ENCODE results near the gene SEC61G.

The SEC61G gene

DNA sequence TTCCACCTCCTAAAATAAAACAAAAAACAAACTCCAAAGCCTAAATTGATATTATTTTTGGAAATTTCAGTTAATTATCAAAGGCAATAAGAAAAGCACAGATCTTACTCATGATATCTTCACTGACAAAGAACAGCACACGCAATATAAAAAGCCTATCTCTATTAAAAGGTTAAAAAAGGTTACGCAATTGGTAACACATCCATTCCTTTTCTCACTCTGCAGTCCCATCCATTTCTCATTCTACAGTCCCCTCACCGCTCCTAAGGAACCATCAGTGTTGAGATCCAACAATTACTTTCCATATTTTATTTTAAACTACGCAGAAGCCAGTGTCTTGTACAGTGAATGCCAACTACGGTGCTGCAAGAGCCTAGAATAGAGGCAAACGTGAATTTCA, 1.3 kb downstream of the SEC61G start:
- DNase-seq, result no peak

DNA sequence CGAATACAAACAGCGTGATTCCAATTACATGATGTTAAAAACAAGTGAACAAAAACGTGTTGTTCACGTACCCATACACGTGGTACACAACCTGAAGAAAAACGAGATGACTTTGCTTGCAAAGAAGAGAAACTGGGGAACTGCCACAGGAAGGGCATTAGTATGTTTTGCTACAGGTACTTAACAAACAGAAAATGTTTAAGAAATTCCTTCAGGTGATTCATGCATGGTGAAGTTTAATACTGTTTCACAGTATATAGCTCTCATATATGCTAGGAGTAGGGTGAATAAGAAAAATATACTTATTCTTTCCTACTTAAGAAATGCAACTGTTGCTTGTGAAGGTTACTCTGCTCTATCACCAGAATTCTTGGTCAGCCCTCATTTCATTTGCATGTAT, 9.8 kb downstream of the SEC61G start:
- DNase-seq, result no peak

DNA sequence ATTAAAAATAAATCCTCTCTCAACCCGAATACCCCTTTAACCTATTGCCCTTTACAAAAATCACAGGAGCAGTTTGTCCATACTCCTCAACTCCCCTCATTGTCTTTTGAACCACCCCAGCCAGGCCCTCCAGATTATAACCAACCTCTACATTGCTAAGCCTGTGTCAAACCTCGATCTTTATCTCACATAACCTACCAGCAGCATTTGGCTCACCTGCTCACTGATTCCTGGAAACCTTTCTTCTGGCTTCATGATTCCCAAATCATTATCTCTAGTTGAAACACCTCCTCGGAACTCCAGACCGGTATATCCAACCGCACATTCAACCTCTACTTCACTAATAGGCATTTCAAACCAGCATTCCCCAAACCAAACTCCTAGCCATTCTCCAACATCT, 11.8 kb downstream of the SEC61G start:
- no peak for DNase-seq

DNA sequence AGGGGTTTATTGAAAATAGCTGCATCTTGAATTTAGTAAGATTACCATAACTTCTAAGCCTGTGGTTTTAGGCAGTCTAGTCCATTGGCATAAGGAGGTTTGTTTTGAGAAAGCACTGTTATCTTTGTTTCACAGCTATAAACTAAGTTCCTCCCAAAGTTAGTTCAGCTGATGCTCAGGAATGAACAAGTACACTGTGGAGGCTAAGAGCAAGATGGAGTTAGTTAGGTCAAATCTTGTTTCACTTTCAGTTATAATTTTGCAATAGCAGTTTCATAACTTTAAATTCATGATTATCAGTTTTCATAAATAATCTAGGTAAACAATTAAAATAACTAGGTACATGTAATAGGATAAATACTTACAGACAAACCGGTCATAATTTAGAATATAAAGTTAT, 15.4 kb downstream of the SEC61G start:
- no peak for DNase-seq

DNA sequence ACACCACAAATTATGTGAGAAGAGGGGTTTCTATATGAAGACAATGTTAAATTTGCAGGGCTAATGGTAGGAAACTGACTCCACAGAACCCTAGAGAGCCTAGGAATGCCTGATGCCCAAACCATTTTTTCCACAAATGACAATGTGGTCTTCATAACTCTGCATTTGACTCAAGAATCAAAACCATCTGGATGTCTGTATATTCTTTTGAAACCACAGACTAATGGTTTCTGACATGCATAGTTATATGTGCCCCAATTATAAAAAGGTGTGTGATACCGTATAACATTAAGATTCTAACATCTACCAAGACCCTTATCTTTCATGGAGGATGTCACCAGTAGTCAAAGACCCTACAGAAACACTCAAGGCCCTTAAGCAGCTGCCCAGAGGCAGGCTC, 20.3 kb downstream of the SEC61G start:
- DNase-seq, result no peak

DNA sequence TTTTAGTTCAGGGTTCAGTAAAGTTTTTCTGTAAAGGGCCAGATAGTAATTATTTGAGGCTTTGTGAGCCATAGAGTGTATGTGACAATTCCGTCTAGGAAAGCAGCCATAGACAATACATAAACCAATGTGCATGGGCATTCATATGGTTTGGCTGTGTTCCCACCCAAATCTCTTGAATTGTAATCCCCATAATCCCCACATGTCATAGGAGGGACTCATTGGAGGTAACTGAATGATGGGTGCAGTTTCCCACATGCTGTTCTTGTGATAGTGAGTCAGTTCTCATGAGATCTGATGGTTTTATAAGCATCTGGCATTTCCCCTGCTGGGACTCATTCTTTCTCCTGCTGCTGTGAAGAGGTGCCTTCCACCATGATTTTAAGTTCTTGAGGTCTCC, 29.9 kb downstream of the SEC61G start:
- DNase-seq, result no peak

DNA sequence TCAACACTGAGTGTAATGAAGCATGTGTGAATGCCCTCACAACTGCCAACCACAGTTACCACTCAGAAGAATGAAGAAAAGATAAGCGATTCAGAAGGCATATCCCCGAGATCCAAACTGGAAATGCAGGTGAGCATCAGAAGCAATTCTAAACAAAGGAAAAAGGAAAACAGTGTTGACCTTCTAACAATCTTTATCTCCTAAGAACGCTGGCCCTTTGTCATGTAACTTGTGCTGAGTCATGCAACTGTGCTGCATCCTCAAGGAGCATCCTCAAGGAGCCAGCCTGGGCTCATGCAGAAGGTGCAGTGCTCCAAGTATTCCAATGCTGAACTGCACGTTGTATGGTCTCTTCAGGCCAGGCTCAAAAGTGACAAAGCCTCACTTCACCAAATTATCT, 30.6 kb downstream of the SEC61G start:
- no peak for DNase-seq

GRCh38 chr7:54725255-54725654, 33.8 kb downstream of the SEC61G start:
- DNase-seq, result no peak

- DNase-seq, result no peak
These were observed 36.5 kb downstream of the SEC61G start for GRCh38 chr7:54722502-54722901.

DNA sequence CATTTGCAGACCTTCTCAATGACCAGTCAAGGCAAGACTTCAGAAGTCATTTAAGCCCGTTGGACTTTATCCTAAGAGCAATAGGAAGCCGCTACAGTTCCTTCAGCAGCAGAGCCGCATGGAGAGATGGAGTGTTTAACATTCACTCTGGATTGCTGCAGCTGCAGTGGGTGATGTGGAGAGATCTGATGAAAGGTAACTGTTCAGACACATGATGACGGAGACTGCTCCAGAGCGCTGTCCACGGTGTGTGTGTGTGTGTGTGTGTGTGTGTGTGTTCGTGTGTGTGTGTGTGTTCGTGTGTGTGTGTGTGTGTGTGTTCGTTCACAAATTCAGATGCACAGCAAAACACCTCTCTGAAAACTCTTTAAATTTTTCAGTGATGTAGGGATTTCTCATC, 37.0 kb downstream of the SEC61G start:
- DNase-seq, result no peak

- DNase-seq, result no peak
These were observed 39.0 kb downstream of the SEC61G start for GRCh38 chr7:54719974-54720373.

GRCh38 chr7:54719425-54719824, 39.6 kb downstream of the SEC61G start:
- DNase-seq, result no peak

- DNase-seq, result no peak
These were observed 46.2 kb downstream of the SEC61G start for GRCh38 chr7:54712820-54713219.

GRCh38 chr7:54711900-54712595, 47.0 kb downstream of the SEC61G start:
- DNase-seq, result no peak

DNA sequence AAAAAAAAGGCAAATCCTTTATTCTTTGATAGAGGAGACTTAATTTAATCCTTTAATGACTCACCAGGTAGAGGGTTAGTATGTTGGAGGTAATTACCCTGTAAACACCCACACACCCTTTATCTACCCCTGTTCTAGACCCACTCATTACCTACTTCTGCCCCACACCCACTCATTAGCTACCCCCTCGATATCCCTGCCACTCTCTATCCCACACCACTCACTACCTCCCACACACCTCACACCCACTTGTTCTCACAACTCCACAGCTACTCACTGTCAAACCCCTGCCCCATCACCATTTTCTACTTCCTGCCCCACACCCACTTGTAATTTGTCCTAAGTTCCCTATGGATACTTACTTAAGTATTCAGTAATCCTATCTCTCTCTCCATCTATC, 49.7 kb downstream of the SEC61G start:
- DNase-seq, result no peak

GRCh38 chr7:54705436-54705835, 53.6 kb downstream of the SEC61G start:
- DNase-seq, result peak; percentile 0 to 2

- no peak for DNase-seq
These were observed 54.2 kb downstream of the SEC61G start for GRCh38 chr7:54704851-54705250.
